ENCODE data around the gene AKR1A1. TPM values are rescaled to one million over a fixed set of nuclear protein-coding genes. Genes with fewer than 3 reads are reported as not detected.
A peak's percentile ranks its signal among the peaks of the same experiment; 100 is the strongest.

Gene AKR1A1
- polyA plus RNA-seq, 3 donors, result 219 to 245 (median 219) TPM

DNA sequence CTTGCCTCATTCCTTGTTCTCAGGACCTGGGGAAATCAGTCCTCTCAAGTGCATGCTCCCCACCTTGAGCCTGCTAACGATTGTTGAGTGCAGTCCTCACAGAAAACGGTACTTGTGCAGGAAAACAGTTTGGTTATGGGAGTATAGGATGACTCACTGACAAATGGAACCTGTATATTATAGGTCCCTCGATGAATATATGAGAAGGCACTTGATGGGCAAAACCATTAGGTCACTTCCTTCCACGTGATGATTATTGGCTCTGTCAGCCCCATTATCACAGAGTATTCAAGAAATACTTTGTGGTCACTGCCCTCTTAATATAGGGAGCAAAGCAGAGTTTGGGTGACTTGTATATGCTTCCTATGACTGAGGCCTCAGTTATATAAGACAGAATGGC lies 67.0 kb downstream of the AKR1A1 start:
- Histone ChIP-seq H3K36me3 (replicated peaks in 1 of 2; ENCODE audit: control insufficient read depth in 1 of 2, insufficient read depth in 2 of 2, low read length in 2 of 2) (peaks cover 69 to 89% of the 10 kb centered on the region in 2 donors), H2AFZ (ENCODE audit: insufficient read depth, low read depth, low read length, poor library complexity, severe bottlenecking) (no peak overlapping the region), H3K9ac (ENCODE audit: insufficient read depth, low read length, poor library complexity, severe bottlenecking) (no peak overlapping the region), H4K20me1 (ENCODE audit: insufficient read depth, low read length) (peaks cover 14% of the 10 kb centered on the region), H3K4me3 (replicated peaks in 1 of 3; ENCODE audit: low read depth in 2 of 3, low read length in 3 of 3) (no peak overlapping the region), H3K9me3 (replicated peaks in 1 of 2; ENCODE audit: control insufficient read depth in 1 of 2, insufficient read depth in 1 of 2, low read length in 2 of 2) (no peaks in the 10 kb centered on the region), H3K27me3 (ENCODE audit: control insufficient read depth in 2 of 2, insufficient read depth in 2 of 2, low read length in 2 of 2) (no peaks in the 10 kb centered on the region), H3K79me2 (ENCODE audit: insufficient read depth, low read length) (no peaks in the 10 kb centered on the region), H3K4me1 (ENCODE audit: control insufficient read depth in 1 of 2, insufficient read depth in 2 of 2, low read length in 2 of 2) (peaks cover 0 to 2% of the 10 kb centered on the region in 2 donors), H3K4me2 (replicated peaks; ENCODE audit: extremely low read depth, low read length, poor library complexity, severe bottlenecking) (no peak overlapping the region), H3K27ac (ENCODE audit: low read depth in 1 of 2, low read length in 2 of 2) (peak overlapping the region in 1 of 2 donors; percentile 49)
- Mint-ChIP-seq H3K4me3 (no peak overlapping the region), H3K27ac (peak overlapping the region in 2 of 7 donors; percentile 37 to 64), H3K4me1 (peaks cover 7% of the 10 kb centered on the region), H3K9me3 (no peaks in the 10 kb centered on the region), H3K36me3 (peaks cover 58 to 72% of the 10 kb centered on the region in 2 donors), H3K27me3 (ENCODE audit: low read depth in 3 of 3) (no peaks in the 10 kb centered on the region)
- DNase-seq, result no peak
- TF ChIP-seq, protein P1, sequence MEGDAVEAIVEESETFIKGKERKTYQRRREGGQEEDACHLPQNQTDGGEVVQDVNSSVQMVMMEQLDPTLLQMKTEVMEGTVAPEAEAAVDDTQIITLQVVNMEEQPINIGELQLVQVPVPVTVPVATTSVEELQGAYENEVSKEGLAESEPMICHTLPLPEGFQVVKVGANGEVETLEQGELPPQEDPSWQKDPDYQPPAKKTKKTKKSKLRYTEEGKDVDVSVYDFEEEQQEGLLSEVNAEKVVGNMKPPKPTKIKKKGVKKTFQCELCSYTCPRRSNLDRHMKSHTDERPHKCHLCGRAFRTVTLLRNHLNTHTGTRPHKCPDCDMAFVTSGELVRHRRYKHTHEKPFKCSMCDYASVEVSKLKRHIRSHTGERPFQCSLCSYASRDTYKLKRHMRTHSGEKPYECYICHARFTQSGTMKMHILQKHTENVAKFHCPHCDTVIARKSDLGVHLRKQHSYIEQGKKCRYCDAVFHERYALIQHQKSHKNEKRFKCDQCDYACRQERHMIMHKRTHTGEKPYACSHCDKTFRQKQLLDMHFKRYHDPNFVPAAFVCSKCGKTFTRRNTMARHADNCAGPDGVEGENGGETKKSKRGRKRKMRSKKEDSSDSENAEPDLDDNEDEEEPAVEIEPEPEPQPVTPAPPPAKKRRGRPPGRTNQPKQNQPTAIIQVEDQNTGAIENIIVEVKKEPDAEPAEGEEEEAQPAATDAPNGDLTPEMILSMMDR (IDR thresholded peaks at IDR 0.05), result no peak
- intact Hi-C loops (cut with micrococcal nuclease), result no loop called here
- WGBS (ENCODE audit: insufficient coverage), result 92% methylated on average over 2 of the region's 4 CpGs

DNA sequence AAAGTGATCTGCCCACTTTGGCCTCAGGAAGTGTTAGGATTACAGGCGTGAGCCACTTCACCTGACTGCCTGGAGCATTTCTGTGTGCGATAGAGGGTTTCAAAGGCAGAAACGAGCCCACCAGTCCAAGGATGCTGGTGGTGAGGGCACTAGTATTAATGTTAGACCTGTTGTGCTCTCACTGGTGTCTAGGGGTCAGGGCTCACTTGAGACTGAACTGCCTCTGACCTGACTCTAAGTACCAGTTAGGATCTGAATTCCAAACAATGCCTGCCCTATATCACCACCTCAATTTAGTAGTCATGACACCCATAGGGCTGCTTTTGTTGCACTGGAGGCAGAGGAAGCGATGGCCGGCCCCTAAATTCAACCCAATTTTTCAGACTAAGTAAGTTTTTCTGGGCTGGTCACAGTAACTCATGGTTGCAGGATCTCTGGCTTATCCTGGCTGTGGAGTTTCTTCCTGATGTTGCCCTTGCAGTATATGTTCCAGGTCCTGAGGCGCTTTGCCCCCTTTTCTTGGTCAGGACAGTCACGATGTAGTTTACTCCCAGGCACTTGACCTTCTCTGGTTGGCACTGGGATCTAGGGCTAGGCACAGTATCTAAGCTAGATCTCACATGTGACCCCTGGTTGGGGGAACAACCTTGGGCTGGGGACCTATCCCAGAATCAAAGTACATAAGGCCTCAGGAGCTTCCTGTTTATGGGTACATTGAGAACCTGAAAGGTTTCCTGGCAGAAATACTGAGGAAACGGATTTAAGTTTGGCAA lies 68.7 kb downstream of the AKR1A1 start:
- H3K36me3 Mint-ChIP-seq, result peaks cover 62 to 72% of the 10 kb centered on the region in 2 donors
- no peak overlapping the region for H3K4me3 ChIP-seq (replicated peaks in 1 of 3; ENCODE audit: low read depth in 2 of 3, low read length in 3 of 3)
- TF ChIP-seq, protein P1 (IDR thresholded peaks at IDR 0.05), result no peak
- 71% methylated on average over 5 of the region's 8 CpGs for whole genome bisulfite sequencing (ENCODE audit: insufficient coverage)
- H3K27me3 ChIP-seq (ENCODE audit: control insufficient read depth in 2 of 2, insufficient read depth in 2 of 2, low read length in 2 of 2), result no peaks in the 10 kb centered on the region
- H3K27me3 Mint-ChIP-seq (ENCODE audit: low read depth in 3 of 3), result peaks cover 0 to 3% (median 2%) of the 10 kb centered on the region in 3 donors
- peak overlapping the region in 4 of 7 donors; percentile 17 to 64 (median 46) for H3K27ac Mint-ChIP-seq
- H3K9me3 ChIP-seq (replicated peaks in 1 of 2; ENCODE audit: control insufficient read depth in 1 of 2, insufficient read depth in 1 of 2, low read length in 2 of 2), result no peaks in the 10 kb centered on the region
- peaks cover 0 to 2% of the 10 kb centered on the region in 2 donors for H3K4me1 ChIP-seq (ENCODE audit: control insufficient read depth in 1 of 2, insufficient read depth in 2 of 2, low read length in 2 of 2)
- H2AFZ ChIP-seq (ENCODE audit: insufficient read depth, low read depth, low read length, poor library complexity, severe bottlenecking), result no peak overlapping the region
- intact Hi-C loops (cut with micrococcal nuclease), result no loop called here
- peaks cover 73 to 88% of the 10 kb centered on the region in 2 donors for H3K36me3 ChIP-seq (replicated peaks in 1 of 2; ENCODE audit: control insufficient read depth in 1 of 2, insufficient read depth in 2 of 2, low read length in 2 of 2)
- H3K4me2 ChIP-seq (replicated peaks; ENCODE audit: extremely low read depth, low read length, poor library complexity, severe bottlenecking), result no peak overlapping the region
- H3K4me1 Mint-ChIP-seq, result peaks cover 11% of the 10 kb centered on the region
- no peaks in the 10 kb centered on the region for H3K79me2 ChIP-seq (ENCODE audit: insufficient read depth, low read length)
- no peak overlapping the region for H3K4me3 Mint-ChIP-seq
- peaks cover 23% of the 10 kb centered on the region for H4K20me1 ChIP-seq (ENCODE audit: insufficient read depth, low read length)
- no peak for DNase-seq
- no peak overlapping the region for H3K9ac ChIP-seq (ENCODE audit: insufficient read depth, low read length, poor library complexity, severe bottlenecking)
- H3K9me3 Mint-ChIP-seq, result no peaks in the 10 kb centered on the region
- peak overlapping the region in 1 of 2 donors; percentile 40 for H3K27ac ChIP-seq (ENCODE audit: low read depth in 1 of 2, low read length in 2 of 2)

Small RNAs within 50 kb of the gene (small RNA-seq; reads per million reads assigned to genes)
- not detected for gene AL355480.1 (ENCODE audit: insufficient read length, low read depth)
- not detected for gene AL355480.2 (ENCODE audit: insufficient read length, low read depth)
- not detected for gene AL355480.3 (ENCODE audit: insufficient read length, low read depth)
- not detected for gene AL355480.4 (ENCODE audit: insufficient read length, low read depth)

Other genes with a start within 250 kb of the AKR1A1 start
- under 1 TPM in 1 of 3 donors, not detected in 2; 0.17 TPM for gene HPDL, start 223.9 kb upstream of the AKR1A1 start, polyA plus RNA-seq
- gene TOE1, start 210.7 kb upstream of the AKR1A1 start, polyA plus RNA-seq, result 1 to 10 TPM; 3.9 to 8.1 (median 5.8) TPM
- gene MUTYH, start 210.4 kb upstream of the AKR1A1 start, polyA plus RNA-seq, result 10 to 100 TPM in 1 of 3 donors, 1 to 10 TPM in 2; 6.7 to 22.9 (median 8.1) TPM
- 10 to 100 TPM in 1 of 3 donors, 1 to 10 TPM in 2; 3.9 to 13.1 (median 4.1) TPM for gene TESK2, start 59.7 kb upstream of the AKR1A1 start, polyA plus RNA-seq
- gene CCDC163, start 50.8 kb upstream of the AKR1A1 start, polyA plus RNA-seq, result 1 to 10 TPM in 1 of 3 donors, under 1 TPM in 2; 0.23 to 3.3 (median 0.97) TPM
- gene MMACHC, start 50.5 kb upstream of the AKR1A1 start, polyA plus RNA-seq, result under 1 TPM in 2 of 3 donors, not detected in 1; 0.37 to 0.72 TPM
- 100 to 1,000 TPM; 116 to 362 (median 294) TPM for gene PRDX1, start 28.9 kb upstream of the AKR1A1 start, polyA plus RNA-seq
- gene NASP, start 33.2 kb downstream of the AKR1A1 start, polyA plus RNA-seq, result 10 to 100 TPM; 24.4 to 44.6 (median 27.5) TPM
- gene CCDC17, start 73.2 kb downstream of the AKR1A1 start, polyA plus RNA-seq, result 1 to 10 TPM in 1 of 3 donors, not detected in 2; 4.4 TPM
- 10 to 100 TPM; 71.6 to 93.3 (median 79.5) TPM for gene GPBP1L1, start 135.7 kb downstream of the AKR1A1 start, polyA plus RNA-seq
- 10 to 100 TPM; 27.6 to 43.4 (median 36.2) TPM for gene TMEM69, start 137.4 kb downstream of the AKR1A1 start, polyA plus RNA-seq
- 1 to 10 TPM in 2 of 3 donors, under 1 TPM in 1; 0.35 to 1.4 (median 1.4) TPM for gene IPP, start 199.8 kb downstream of the AKR1A1 start, polyA plus RNA-seq